NCI-H748 treated with DMSO at 0.1 percent for 48 hours (cell line): ENCODE data around the gene DSTYK.

Source experiments
- DNase-seq: peaks from one replicate; lab custom pipeline; 2025; lab: John Stamatoyannopoulos, UW

DSTYK gene

GRCh38 chr1:205129447-205130029, 82.0 kb downstream of the DSTYK start:
- DNase-seq = no peak

- no peak for DNase-seq
Measured at GRCh38 chr1:205128050-205128449, 83.5 kb downstream of the DSTYK start.

GRCh38 chr1:205127646-205128045, 83.9 kb downstream of the DSTYK start:
- no peak for DNase-seq

GRCh38 chr1:205124726-205125125, 86.8 kb downstream of the DSTYK start:
- DNase-seq = no peak

- DNase-seq = no peak
Measured at GRCh38 chr1:205122489-205122882, 89.0 kb downstream of the DSTYK start.

GRCh38 chr1:205121660-205122488, 89.6 kb downstream of the DSTYK start, which contains the start of gene RBBP5:
TSS of gene RBBP5 (minus strand) at chr1:205121978. CDS start at chr1:205121873, 105 bp downstream.
- peak; percentile 96 for DNase-seq

- DNase-seq = no peak
Measured at GRCh38 chr1:205118752-205119151, 92.8 kb downstream of the DSTYK start.

GRCh38 chr1:205111354-205111753, 100.1 kb downstream of the DSTYK start:
- no peak for DNase-seq

- DNase-seq = no peak
Measured at GRCh38 chr1:205109711-205110110, 101.8 kb downstream of the DSTYK start.

GRCh38 chr1:205109269-205109668, 102.2 kb downstream of the DSTYK start:
- DNase-seq = no peak

- DNase-seq = no peak
Measured at GRCh38 chr1:205108464-205108863, 103.0 kb downstream of the DSTYK start.

- no peak for DNase-seq
Measured at GRCh38 chr1:205107327-205107726, 104.2 kb downstream of the DSTYK start.

- DNase-seq = no peak
Measured at GRCh38 chr1:205102404-205102803, 109.1 kb downstream of the DSTYK start.

- DNase-seq = no peak
Measured at GRCh38 chr1:205098242-205098641, 113.3 kb downstream of the DSTYK start.

GRCh38 chr1:205095422-205095821, 116.1 kb downstream of the DSTYK start:
- no peak for DNase-seq
